ENCODE results near the gene SPEM2. TPM values are rescaled to one million over a fixed set of nuclear protein-coding genes. Genes with fewer than 3 reads are reported as not detected.

The SPEM2 gene
- total RNA-seq, 4 donors from 2014 or later: 0.40 TPM; not detected in 3

DNA sequence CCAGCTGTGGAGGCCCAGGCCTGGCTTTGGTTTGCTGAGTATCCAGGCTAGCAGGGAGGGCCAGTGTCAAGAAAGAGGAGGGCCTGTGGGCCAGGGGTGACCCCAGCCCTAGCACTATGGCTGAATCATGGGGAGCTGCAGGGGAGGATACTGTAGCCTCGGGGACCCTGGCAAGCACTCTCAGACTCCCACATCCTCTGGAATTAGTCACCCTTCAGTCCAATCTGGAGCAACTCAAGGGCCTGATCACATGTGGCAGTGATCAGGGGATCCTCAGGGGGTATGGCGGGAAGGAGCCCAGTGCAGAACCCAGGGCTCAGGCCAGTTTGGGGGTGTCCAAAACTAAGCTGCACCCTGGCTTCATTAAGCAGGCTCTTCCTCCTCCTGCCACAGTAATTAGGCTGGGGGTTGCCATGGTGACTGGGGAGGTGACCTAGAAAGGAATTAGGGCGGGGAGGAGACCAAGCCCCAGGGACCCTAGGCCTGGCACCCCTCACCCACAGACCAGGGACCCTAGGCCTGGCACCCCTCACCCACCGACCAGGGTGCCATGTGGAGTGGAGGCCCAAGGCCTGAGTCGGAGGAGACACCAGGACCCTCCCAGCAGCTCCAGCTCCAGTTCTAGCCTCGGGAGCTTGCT is 11.9 kb upstream of the SPEM2 start:
- Histone ChIP-seq H3K9me3 (no peaks in the 10 kb centered on the region), H3K4me1 (no peaks in the 10 kb centered on the region), H3K27me3 (no peaks in the 10 kb centered on the region), H3K36me3 (no peaks in the 10 kb centered on the region), H3K4me3 (replicated peaks in 1 of 3) (no peak overlapping the region), H3K27ac (no peak overlapping the region)
- intact Hi-C loops (cut with DNase I): no loop called here
- 77 to 79% methylated on average over 5 to 6 of the region's 6 CpGs for WGBS, 2 donors
- TF ChIP-seq POLR2A (IDR thresholded peaks at IDR 0.05): no peak
- no peak for DNase-seq

DNA sequence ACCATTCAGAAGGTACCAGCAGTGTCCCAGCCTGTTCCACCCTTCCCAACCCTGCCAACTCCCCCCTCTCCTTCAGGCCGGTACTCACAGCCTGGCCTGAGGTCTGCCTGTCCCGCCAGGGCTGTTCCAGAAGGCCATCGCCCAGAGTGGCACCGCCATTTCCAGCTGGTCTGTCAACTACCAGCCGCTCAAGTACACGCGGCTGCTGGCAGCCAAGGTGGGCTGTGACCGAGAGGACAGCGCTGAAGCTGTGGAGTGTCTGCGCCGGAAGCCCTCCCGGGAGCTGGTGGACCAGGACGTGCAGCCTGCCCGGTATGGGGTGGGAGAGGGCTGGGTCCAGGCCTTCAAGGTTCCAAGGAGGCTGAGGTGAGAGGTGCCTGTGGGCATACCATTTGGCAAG is 10.6 kb upstream of the SPEM2 start:
- no peaks in the 10 kb centered on the region for H3K36me3 ChIP-seq
- no peak overlapping the region for H3K4me3 ChIP-seq (replicated peaks in 1 of 3)
- no peaks in the 10 kb centered on the region for H3K27me3 ChIP-seq
- 82 to 84% methylated on average over 7 to 13 of the region's 14 CpGs for WGBS, 2 donors
- H3K27ac ChIP-seq: no peak overlapping the region
- TF ChIP-seq POLR2A (IDR thresholded peaks at IDR 0.05) (no peak), CTCF (IDR thresholded peaks at IDR 0.05) (no peak)
- intact Hi-C loops (cut with DNase I): no loop called here
- no peaks in the 10 kb centered on the region for H3K4me1 ChIP-seq
- no peaks in the 10 kb centered on the region for H3K9me3 ChIP-seq
- DNase-seq: no peak

DNA sequence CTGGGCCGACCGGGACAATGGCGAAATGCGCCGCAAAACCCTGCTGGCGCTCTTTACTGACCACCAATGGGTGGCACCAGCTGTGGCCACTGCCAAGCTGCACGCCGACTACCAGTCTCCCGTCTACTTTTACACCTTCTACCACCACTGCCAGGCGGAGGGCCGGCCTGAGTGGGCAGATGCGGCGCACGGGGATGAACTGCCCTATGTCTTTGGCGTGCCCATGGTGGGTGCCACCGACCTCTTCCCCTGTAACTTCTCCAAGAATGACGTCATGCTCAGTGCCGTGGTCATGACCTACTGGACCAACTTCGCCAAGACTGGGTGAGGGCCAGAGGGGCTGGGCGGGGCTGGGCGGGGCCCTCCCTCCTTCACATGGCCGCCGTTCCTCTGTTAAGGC is 9.6 kb upstream of the SPEM2 start:
- no peak for TF ChIP-seq CTCF (IDR thresholded peaks at IDR 0.05)
- TF ChIP-seq POLR2A (IDR thresholded peaks at IDR 0.05): no peak
- Histone ChIP-seq H3K4me1 (no peaks in the 10 kb centered on the region), H3K9me3 (no peaks in the 10 kb centered on the region), H3K4me3 (replicated peaks in 1 of 3) (no peak overlapping the region), H3K27ac (no peak overlapping the region), H3K36me3 (no peaks in the 10 kb centered on the region), H3K27me3 (no peaks in the 10 kb centered on the region)
- 89 to 93% methylated on average over 21 to 23 of the region's 23 CpGs for WGBS, 2 donors
- intact Hi-C loops (cut with DNase I): no loop called here
- DNase-seq: no peak

GRCh38 chr17:7416323-7416722 is 9.1 kb upstream of the SPEM2 start:
- Histone ChIP-seq H3K36me3 (no peaks in the 10 kb centered on the region), H3K9me3 (no peaks in the 10 kb centered on the region), H3K27me3 (no peaks in the 10 kb centered on the region), H3K4me3 (replicated peaks in 1 of 3) (no peak overlapping the region), H3K4me1 (no peaks in the 10 kb centered on the region), H3K27ac (no peak overlapping the region)
- 74 to 88% methylated on average over 6 of the region's 6 CpGs for WGBS, 2 donors
- TF ChIP-seq POLR2A (IDR thresholded peaks at IDR 0.05): no peak
- no peak for TF ChIP-seq CTCF (IDR thresholded peaks at IDR 0.05)
- no peak for DNase-seq
- intact Hi-C loops (cut with DNase I): no loop called here

GRCh38 chr17:7417056-7417655 is 8.3 kb upstream of the SPEM2 start:
- no peaks in the 10 kb centered on the region for H3K9me3 ChIP-seq
- no peaks in the 10 kb centered on the region for H3K4me1 ChIP-seq
- H3K27ac ChIP-seq: no peak overlapping the region
- H3K36me3 ChIP-seq: no peaks in the 10 kb centered on the region
- intact Hi-C loops (cut with DNase I): no loop called here
- no peak overlapping the region for H3K4me3 ChIP-seq (replicated peaks in 1 of 3)
- H3K27me3 ChIP-seq: no peaks in the 10 kb centered on the region
- WGBS, 2 donors: 95 to 96% methylated on average over 37 to 54 of the region's 54 CpGs
- TF ChIP-seq CTCF (IDR thresholded peaks at IDR 0.05): no peak
- TF ChIP-seq POLR2A (IDR thresholded peaks at IDR 0.05): no peak
- DNase-seq: no peak

Measured in thyroid gland (tissue), 4 donors.